ENCODE results near the gene HSFX3. TPM values are rescaled to one million over a fixed set of nuclear protein-coding genes. Genes with fewer than 3 reads are reported as not detected.

The HSFX3 gene
- total RNA-seq, result not detected in 2 replicates

GRCh38 chrX:149549701-149550100 is at the start of gene HSFX3:
Gene HSFX3 (minus strand): TSS chrX:149549924. CDS start chrX:149549852, 72 bp downstream.

DNA sequence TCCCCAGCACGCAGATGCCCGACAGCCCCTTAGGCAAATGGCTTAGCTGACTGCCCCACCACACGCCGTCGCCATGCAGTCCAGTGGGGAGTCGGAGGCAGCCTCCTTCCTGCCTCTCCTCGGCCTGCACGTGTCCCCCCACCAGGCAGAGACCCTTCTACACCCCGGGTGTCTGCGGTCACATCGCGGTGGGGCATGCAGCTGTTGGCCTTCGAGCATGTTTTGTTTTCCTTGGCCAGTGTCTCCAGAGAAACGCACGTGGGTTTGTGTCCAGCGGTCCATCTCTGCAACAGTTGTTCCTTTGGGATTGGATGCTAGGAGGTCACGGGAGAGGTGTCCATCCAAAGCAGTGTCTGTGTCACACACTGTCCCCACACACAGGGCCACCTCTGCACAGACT is 45.5 kb upstream of the HSFX3 start, which contains the start of gene HSFX2:
Gene HSFX2, minus strand, starts transcription at position 101 of the 400 bp plus-strand sequence. CDS start 614 bp downstream, outside the sequence.

DNA sequence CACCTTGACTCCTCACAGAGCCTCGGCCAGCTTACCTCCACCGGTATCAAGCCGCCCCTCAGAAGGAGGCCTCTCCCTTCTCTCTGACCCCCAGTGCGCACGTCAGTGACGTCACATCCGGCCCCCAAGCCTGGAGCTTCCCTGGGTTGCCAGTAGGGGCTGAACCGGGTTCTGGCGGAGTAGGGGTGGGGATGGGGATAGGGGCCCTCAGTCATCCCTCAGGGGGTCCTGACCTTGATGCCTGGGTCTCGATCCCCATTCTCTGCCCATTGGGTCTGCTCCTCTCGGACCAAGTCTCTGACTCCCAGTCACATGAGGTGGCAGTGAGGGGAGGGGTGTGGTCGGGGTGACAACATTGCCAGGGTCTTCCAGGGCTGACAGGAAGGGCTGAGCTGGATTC is 37.6 kb upstream of the HSFX3 start, which contains the start of gene MAGEA9B:
Gene MAGEA9B, minus strand, starts transcription at position 101 of the 400 bp plus-strand sequence. CDS start 4,280 bp downstream, outside the sequence.

DNA sequence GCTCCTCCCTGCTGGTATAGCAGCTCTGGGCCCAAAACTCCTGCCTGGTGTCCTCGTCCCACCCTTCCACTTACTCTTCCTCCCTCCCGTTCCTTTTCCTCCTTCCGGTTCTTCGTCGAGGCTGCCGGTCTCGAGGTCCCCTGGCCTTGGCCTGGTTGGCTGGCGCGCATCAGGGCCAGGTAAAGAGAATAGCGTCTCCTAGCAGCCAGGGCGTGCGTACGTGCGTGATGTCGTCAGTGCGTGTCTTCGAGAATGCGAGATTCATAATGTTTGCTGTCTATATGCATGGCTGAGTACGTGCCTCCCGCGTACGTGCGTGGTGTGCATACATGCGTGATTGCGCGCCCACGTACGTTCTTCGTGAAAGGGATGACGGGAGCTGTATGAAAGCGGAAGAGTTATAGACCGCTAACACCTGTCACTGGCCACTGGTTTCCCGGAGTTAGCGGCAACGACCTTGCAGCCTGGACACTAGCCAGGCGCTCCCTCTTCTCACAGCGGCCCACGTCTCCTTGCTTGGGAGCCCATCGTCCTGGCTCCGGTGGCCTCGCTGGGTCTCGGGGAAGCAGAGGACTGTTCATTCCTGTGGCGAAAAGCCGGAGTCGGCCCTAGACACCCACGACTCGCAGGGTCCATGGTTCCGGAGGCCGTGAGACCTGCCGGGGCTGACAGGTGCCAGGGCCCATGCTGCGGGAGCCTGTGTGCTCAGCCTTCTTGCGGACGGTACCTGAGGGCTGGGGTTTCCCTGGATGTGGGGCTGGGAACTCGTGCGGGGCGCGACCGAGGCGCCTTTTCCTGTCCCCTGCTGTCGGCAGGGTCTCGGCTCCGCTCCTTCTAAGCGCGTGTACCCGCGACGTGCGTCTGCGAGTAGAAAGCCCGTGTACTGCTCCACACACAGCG is 8.9 kb downstream of the HSFX3 start, which contains the start of gene EOLA1:
Gene EOLA1, plus strand, starts transcription at position 392 of the 900 bp plus-strand sequence. CDS start 4,619 bp downstream, outside the sequence.

GRCh38 chrX:149504915-149505651 is 44.6 kb downstream of the HSFX3 start, which contains the start of gene IDS:
Gene IDS (minus strand): TSS chrX:149505306. CDS start chrX:149505137, 169 bp downstream.

Other genes with a start within 250 kb of the HSFX3 start
- gene IDS, start 44.6 kb downstream of the HSFX3 start, total RNA-seq, result 28.1 and 34.9 TPM in 2 replicates
- gene EOLA1, start 8.9 kb downstream of the HSFX3 start, total RNA-seq, result 5.9 and 7.3 TPM in 2 replicates
- not detected in 2 replicates for gene MAGEA9B, start 37.5 kb upstream of the HSFX3 start, total RNA-seq
- 0.13 and 0.40 TPM in 2 replicates for gene HSFX2, start 45.4 kb upstream of the HSFX3 start, total RNA-seq
- gene TMEM185A, start 81.9 kb upstream of the HSFX3 start, total RNA-seq, result 10.3 and 21.6 TPM in 2 replicates
- not detected in 2 replicates for gene MAGEA11, start 162.1 kb upstream of the HSFX3 start, total RNA-seq
- gene HSFX1, start 224.1 kb upstream of the HSFX3 start, total RNA-seq, result 0.26 and 0.88 TPM in 2 replicates
- not detected in 2 replicates for gene MAGEA9, start 232.0 kb upstream of the HSFX3 start, total RNA-seq

Data from epithelial cell of alveolus of lung (primary cell).